GM18951 (cell line): ENCODE data around the gene IL1RAPL1.

ENCODE experiments used
- POLR2A ChIP-seq: IDR thresholded peaks from 4 replicates; pipeline ENCODE4 v1.6.1; 2011; ENCODE audit warnings: mild to moderate bottlenecking; ENCODE audit not compliant: insufficient read length, insufficient read depth; ENCODE audit errors: extremely low read depth
- in situ Hi-C: fragments of 300-500 bp; cut with MboI; formaldehyde crosslinking; loops from one replicate; pipeline ENCODE4 v1.12.0; 2022; ENCODE audit warnings: low sequenced_read_pairs, mixed read lengths, inconsistent platforms; ENCODE audit not compliant: unreplicated experiment

The IL1RAPL1 gene

GRCh38 chrX:28591542-28591941, 4.3 kb downstream of the IL1RAPL1 start:
- in situ Hi-C loops: no loop called here
- TF ChIP-seq POLR2A: no peak

DNA sequence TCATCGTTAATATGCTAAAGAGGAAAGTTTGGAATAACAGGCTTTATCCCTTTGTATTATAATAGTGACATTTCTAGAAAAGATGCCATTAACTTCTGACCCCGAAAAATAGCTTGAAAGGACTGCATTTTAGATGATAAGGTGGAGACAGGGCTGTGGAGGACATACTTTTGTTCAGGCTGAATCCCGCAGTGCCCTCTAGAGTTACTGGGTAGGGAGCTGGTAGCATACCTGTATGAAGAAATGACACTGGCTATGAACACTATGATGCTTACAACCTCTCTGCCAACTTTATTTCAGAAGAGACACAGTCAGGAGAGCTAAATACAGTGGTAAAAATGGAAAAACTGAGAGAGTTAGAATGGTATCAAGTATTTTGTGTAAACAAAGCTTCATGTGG, 8.1 kb downstream of the IL1RAPL1 start:
- TF ChIP-seq POLR2A: no peak
- in situ Hi-C loops: no loop called here

DNA sequence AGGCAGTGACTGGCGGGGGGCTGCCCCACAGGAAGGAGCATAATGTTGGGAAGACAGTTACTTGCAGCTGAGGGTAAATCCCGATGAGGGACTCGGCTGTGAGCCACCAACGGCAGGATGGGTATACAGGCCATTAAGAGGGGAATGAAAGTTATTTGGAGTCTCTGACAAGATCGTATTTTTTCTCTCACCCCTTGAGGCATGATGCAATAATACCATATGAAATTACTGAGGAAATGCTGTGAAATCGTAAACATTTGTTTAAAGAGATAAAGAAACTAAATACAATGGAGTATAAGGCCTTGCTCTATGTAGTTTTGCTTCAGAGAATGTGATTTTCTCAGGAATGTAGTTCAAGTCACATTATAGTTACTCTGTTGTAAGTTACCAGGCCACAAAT, 12.7 kb downstream of the IL1RAPL1 start:
- in situ Hi-C loops: no loop called here
- no peak for TF ChIP-seq POLR2A

- TF ChIP-seq POLR2A: no peak
- in situ Hi-C loops: no loop called here
Observed at GRCh38 chrX:28609003-28609402, 21.8 kb downstream of the IL1RAPL1 start.

DNA sequence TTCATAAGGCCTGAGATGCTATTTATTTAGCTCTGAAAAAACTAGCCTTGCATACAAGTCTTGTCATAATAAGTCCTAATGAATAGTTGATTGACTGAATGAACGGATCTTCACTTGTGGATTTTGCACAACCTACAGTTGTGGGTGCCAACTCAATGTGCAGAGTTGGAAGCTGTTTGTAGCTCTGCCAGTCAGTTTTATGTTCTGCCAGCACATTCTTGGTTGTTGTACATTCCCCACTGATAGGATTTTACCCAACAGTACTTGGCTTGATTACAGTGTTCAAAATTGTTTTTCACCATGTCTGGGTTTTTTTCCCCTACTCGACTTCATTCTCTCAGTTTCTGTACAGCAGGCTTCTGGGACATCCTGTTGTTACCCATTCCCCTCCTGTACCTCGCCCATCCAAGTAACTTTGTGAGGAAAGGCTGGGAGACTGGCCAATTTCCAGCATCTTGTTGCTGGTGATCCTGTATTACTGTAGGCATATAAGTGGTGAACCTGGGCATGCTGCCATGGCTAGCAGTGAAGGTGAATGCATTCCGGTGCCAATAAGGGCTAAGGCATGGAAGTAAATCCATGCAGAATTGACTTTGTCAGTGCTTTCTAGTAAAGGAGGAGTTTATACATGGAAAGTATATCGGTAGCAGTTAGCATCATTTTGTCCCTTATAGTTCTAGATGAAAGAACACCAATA, 22.8 kb downstream of the IL1RAPL1 start:
- in situ Hi-C loops: no loop called here
- TF ChIP-seq POLR2A: no peak

DNA sequence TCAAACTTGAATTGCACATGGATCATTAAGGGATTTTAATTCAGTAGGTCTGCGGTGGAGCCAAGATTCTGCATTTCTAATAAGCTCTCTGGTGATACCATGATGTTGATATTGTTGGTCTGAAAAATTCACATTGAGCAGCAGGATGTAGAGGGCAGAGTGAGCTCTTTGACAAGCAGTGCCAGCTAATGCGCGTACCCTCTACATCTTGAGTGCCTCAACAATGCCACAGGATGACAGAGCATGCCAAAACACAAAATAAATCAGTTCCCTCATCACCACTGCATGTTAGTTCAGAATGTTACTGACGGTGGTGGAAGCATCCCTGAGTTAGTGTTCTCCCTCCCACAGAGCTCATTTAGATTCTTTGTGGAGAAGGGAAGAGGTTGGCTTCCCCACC, 23.5 kb downstream of the IL1RAPL1 start:
- in situ Hi-C loops: no loop called here
- no peak for TF ChIP-seq POLR2A

- TF ChIP-seq POLR2A: no peak
- in situ Hi-C loops: no loop called here
Observed at GRCh38 chrX:28613558-28613957, 26.3 kb downstream of the IL1RAPL1 start.

- in situ Hi-C loops: no loop called here
- no peak for TF ChIP-seq POLR2A
Observed at GRCh38 chrX:28625223-28625622, 38.0 kb downstream of the IL1RAPL1 start.

GRCh38 chrX:28626515-28626914, 39.3 kb downstream of the IL1RAPL1 start:
- in situ Hi-C loops: no loop called here
- no peak for TF ChIP-seq POLR2A

DNA sequence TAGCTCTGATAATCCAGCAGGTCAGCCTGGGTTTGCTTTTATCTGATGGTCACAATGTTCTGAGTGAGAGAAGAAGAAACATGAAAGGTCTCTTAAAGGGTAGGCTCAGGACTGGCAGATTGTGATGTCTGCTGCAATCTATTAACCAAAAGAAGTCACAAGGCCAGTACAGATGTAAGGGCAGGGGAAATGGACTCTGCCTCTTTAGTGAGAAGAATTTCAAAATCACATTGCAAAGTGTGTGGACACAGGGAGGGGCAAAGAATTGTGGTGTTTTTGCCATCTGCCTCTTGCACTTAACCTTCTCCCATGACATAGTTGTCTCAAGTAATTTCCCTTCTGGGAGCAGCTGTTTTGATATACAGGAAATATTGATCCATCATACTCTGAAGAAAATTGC, 40.9 kb downstream of the IL1RAPL1 start:
- TF ChIP-seq POLR2A: no peak
- in situ Hi-C loops: no loop called here

GRCh38 chrX:28638775-28639174, 51.5 kb downstream of the IL1RAPL1 start:
- in situ Hi-C loops: no loop called here
- TF ChIP-seq POLR2A: no peak

GRCh38 chrX:28639451-28639850, 52.2 kb downstream of the IL1RAPL1 start:
- TF ChIP-seq POLR2A: no peak
- in situ Hi-C loops: no loop called here

- in situ Hi-C loops: no loop called here
- no peak for TF ChIP-seq POLR2A
Observed at GRCh38 chrX:28649541-28649940, 62.3 kb downstream of the IL1RAPL1 start.

GRCh38 chrX:28651186-28651585, 63.9 kb downstream of the IL1RAPL1 start:
- no peak for TF ChIP-seq POLR2A
- in situ Hi-C loops: no loop called here

DNA sequence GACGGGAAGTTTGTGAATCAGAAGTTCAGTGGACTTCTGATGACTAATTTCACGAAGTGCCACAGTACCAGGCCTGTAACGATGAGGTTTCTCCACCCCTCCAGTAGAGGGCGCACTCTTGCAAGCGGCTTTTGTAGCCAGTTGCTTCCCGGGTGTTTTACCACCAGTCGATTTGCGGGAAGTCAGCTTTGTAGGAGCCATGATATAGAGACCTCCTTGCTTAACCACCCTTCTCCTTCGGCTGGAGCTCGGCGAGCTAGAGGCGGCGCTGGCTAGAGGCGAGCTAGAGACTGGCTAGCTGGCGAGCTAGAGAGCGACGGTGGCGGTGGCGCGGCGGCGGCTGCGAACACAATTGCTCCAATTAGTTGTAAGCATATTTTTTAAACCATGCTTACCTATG, 72.0 kb downstream of the IL1RAPL1 start:
- TF ChIP-seq POLR2A: no peak
- in situ Hi-C loops: no loop called here

- in situ Hi-C loops: no loop called here
- no peak for TF ChIP-seq POLR2A
Observed at GRCh38 chrX:28665778-28666177, 78.5 kb downstream of the IL1RAPL1 start.
